Common myeloid progenitor, CD34-positive (primary cell): ENCODE measurements around the gene SMYD4.

Experiments
- CTCF ChIA-PET: fragments of 350-600 bp; sonication (Branson Sonifier 250); formaldehyde crosslinking; loops from one replicate; lab custom pipeline; 2021; ENCODE audit warnings: antibody characterized with exemption; lab: Charles Lee
- POLR2A ChIA-PET: fragments of 350-600 bp; sonication (Branson Sonifier 250); formaldehyde crosslinking; loops from one replicate; lab custom pipeline; 2021; ENCODE audit warnings: antibody characterized with exemption; lab: Charles Lee
- DNase-seq, 3 donors: peaks; one replicate each; pipeline versions ENCODE4 v3.0.0 to v3.0.0-alpha.2; 2013
- H3K27ac ChIP-seq, 2 experiments: 1 replicate in 1 of 2; 2 replicates in 1 of 2; pipeline ENCODE4 v1.7.0; 2013; ENCODE audit warnings: inconsistent platforms in 2 of 2, low read length in 2 of 2, mild to moderate bottlenecking in 2 of 2, low read depth in 1 of 2, moderate library complexity in 1 of 2; ENCODE audit not compliant: severe bottlenecking in 2 of 2, insufficient read depth in 1 of 2, poor library complexity in 1 of 2
- H3K27me3 ChIP-seq, 5 experiments: replicated peaks in 2 of 5; 1 replicate in 3 of 5; 2 replicates in 2 of 5; pipeline versions ENCODE4 v1.6.1 to v1.7.0; 2013; ENCODE audit warnings: low read length in 4 of 5, mild to moderate bottlenecking in 2 of 5, moderate library complexity in 2 of 5, inconsistent platforms in 1 of 5; ENCODE audit not compliant: insufficient read depth in 5 of 5, control insufficient read depth in 4 of 5
- H3K36me3 ChIP-seq, 4 experiments: 1 replicate in 2 of 4; 2 replicates in 2 of 4; pipeline versions ENCODE4 v1.6.1 to v1.7.0; 2013; ENCODE audit warnings: low read length in 3 of 4, control low read depth in 1 of 4, mild to moderate bottlenecking in 1 of 4; ENCODE audit not compliant: control insufficient read depth in 4 of 4, insufficient read depth in 4 of 4
- H3K4me1 ChIP-seq, 4 experiments: 1 replicate in 3 of 4; 2 replicates in 1 of 4; pipeline versions ENCODE4 v1.6.1 to v1.7.1; 2013; ENCODE audit warnings: low read length in 3 of 4, mild to moderate bottlenecking in 3 of 4, control low read depth in 1 of 4, inconsistent platforms in 1 of 4, moderate library complexity in 1 of 4; ENCODE audit not compliant: control insufficient read depth in 4 of 4, insufficient read depth in 4 of 4; ENCODE audit errors: control extremely low read depth in 1 of 4
- H3K4me3 ChIP-seq, 7 experiments: 1 replicate in 4 of 7; 2 replicates in 3 of 7; pipeline versions ENCODE4 v1.5.1 to v1.7.0; 2013; ENCODE audit warnings: mild to moderate bottlenecking in 7 of 7, low read length in 6 of 7, moderate library complexity in 6 of 7, inconsistent platforms in 2 of 7, low read depth in 2 of 7, control low read depth in 1 of 7; ENCODE audit not compliant: insufficient read depth in 4 of 7, control insufficient read depth in 1 of 7; ENCODE audit errors: extremely low read depth in 1 of 7
- H3K9me3 ChIP-seq, 5 experiments: 1 replicate in 4 of 5; 2 replicates in 1 of 5; pipeline versions ENCODE4 v1.6.1 to v1.7.1; 2013; ENCODE audit warnings: low read length in 4 of 5, mild to moderate bottlenecking in 2 of 5, inconsistent platforms in 1 of 5, low read depth in 1 of 5, moderate library complexity in 1 of 5; ENCODE audit not compliant: control insufficient read depth in 4 of 5, insufficient read depth in 2 of 5; ENCODE audit errors: control extremely low read depth in 1 of 5
- WGBS: methylation state at CpG from one replicate; pipeline ENCODE4 v1.1.5; 2013; ENCODE audit not compliant: insufficient coverage; 5-methylcytosine and 5-hydroxymethylcytosine counted together

Gene SMYD4

DNA sequence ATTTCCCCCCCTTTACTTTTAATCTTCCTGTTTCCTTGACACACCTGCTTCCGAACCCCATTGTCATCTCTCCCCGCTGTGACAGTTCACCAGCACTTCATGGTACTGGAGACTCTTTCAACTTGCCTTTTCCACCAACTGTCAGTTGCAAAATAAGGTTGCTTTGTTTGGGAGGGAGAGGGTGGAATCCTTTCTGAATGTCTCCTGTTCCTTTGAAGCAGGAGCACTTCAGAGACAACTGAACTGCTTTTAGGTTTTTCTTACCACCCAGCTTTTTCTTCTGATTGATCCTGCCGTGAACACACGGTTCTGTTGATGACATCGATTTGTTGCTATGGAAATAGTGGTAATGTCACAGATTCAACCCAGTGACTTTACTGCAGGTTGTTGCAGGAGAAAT, 42.1 kb upstream of the SMYD4 start:
- ChIA-PET CTCF (interaction anchor here (0.6 to 0.7 kb wide), 2 partner anchors 108 to 152 kb away, joined by 3 read pairs; no protein-coding TSS in a partner anchor), POLR2A (no interaction called here)
- no peak for DNase-seq
- no CpG with 5 or more reads among the region's 5 CpGs for WGBS
- Histone ChIP-seq H3K4me3 (no peak overlapping the region), H3K9me3 (no peaks in the 10 kb centered on the region), H3K36me3 (peaks cover 10 to 47% (median 28%) of the 10 kb centered on the region in 4 experiments), H3K27ac (no peak overlapping the region), H3K27me3 (no peaks in the 10 kb centered on the region), H3K4me1 (peaks cover 0 to 6% (median 4%) of the 10 kb centered on the region in 4 experiments)

DNA sequence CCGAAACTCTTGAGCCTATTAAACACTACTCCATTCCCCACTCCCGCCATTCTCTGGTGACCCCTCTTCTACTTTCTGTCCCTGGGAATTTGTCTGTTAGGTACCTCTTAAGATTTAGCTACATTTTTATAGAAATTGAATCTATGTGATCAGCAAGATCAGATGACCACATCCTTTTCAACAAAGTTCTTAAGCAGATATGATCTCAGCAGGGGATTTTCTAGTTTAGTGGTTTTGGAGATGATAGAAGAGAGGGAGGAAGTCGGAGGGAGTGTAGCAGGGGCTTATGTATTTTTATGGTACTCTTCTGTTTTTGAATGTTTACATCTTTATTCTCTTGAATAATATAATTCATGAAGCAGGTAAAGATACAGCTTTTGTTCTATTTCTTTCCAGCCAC, 40.9 kb upstream of the SMYD4 start:
- no CpG with 5 or more reads among the region's 3 CpGs for WGBS
- H3K9me3 ChIP-seq = no peaks in the 10 kb centered on the region
- CTCF ChIA-PET = no interaction called here
- POLR2A ChIA-PET = no interaction called here
- H3K4me1 ChIP-seq = peaks cover 0 to 6% (median 4%) of the 10 kb centered on the region in 4 experiments
- peak; percentile 3 to 46 (median 37) for DNase-seq
- peaks cover 9 to 42% (median 21%) of the 10 kb centered on the region in 4 experiments for H3K36me3 ChIP-seq
- no peak overlapping the region for H3K27ac ChIP-seq
- H3K4me3 ChIP-seq = no peak overlapping the region
- H3K27me3 ChIP-seq = no peaks in the 10 kb centered on the region

GRCh38 chr17:1868090-1868489, 38.4 kb upstream of the SMYD4 start:
- DNase-seq = no peak
- CTCF ChIA-PET = interaction anchor here (2.0 kb wide), 1 partner anchor 11 kb away, joined by 8 read pairs; no protein-coding TSS in a partner anchor
- no peaks in the 10 kb centered on the region for H3K9me3 ChIP-seq
- no peak overlapping the region for H3K27ac ChIP-seq
- POLR2A ChIA-PET = no interaction called here
- H3K4me1 ChIP-seq = peaks cover 0 to 6% (median 4%) of the 10 kb centered on the region in 4 experiments
- H3K27me3 ChIP-seq = no peaks in the 10 kb centered on the region
- no peak overlapping the region for H3K4me3 ChIP-seq
- peaks cover 0 to 26% (median 7%) of the 10 kb centered on the region in 4 experiments for H3K36me3 ChIP-seq
- WGBS = 96% methylated on average over 8 of the region's 8 CpGs

GRCh38 chr17:1867307-1867706, 37.6 kb upstream of the SMYD4 start:
- no peak for DNase-seq
- POLR2A ChIA-PET = no interaction called here
- H3K36me3 ChIP-seq = peaks cover 0 to 18% (median 3%) of the 10 kb centered on the region in 4 experiments
- no peak overlapping the region for H3K27ac ChIP-seq
- WGBS = 93% methylated on average over 3 of the region's 3 CpGs
- no peaks in the 10 kb centered on the region for H3K9me3 ChIP-seq
- CTCF ChIA-PET = interaction anchor here (2.0 kb wide), 1 partner anchor 12 kb away, joined by 8 read pairs; no protein-coding TSS in a partner anchor
- peaks cover 0 to 6% (median 4%) of the 10 kb centered on the region in 4 experiments for H3K4me1 ChIP-seq
- no peaks in the 10 kb centered on the region for H3K27me3 ChIP-seq
- H3K4me3 ChIP-seq = no peak overlapping the region

GRCh38 chr17:1865252-1866037, 35.7 kb upstream of the SMYD4 start:
- WGBS = 79% methylated on average over 9 of the region's 17 CpGs
- Histone ChIP-seq H3K27ac (no peak overlapping the region), H3K4me3 (no peak overlapping the region), H3K9me3 (no peaks in the 10 kb centered on the region), H3K4me1 (peaks cover 0 to 2% (median under 1%) of the 10 kb centered on the region in 4 experiments), H3K36me3 (peaks cover 2 to 20% (median 8%) of the 10 kb centered on the region in 4 experiments), H3K27me3 (no peaks in the 10 kb centered on the region)
- CTCF ChIA-PET = interaction anchor here (0.5 to 2.8 kb wide), 12 partner anchors 14 to 439 kb away, joined by 3 to 9 read pairs (median 4); no protein-coding TSS in a partner anchor
- peak; percentile 51 to 76 (median 65) for DNase-seq
- POLR2A ChIA-PET = no interaction called here

DNA sequence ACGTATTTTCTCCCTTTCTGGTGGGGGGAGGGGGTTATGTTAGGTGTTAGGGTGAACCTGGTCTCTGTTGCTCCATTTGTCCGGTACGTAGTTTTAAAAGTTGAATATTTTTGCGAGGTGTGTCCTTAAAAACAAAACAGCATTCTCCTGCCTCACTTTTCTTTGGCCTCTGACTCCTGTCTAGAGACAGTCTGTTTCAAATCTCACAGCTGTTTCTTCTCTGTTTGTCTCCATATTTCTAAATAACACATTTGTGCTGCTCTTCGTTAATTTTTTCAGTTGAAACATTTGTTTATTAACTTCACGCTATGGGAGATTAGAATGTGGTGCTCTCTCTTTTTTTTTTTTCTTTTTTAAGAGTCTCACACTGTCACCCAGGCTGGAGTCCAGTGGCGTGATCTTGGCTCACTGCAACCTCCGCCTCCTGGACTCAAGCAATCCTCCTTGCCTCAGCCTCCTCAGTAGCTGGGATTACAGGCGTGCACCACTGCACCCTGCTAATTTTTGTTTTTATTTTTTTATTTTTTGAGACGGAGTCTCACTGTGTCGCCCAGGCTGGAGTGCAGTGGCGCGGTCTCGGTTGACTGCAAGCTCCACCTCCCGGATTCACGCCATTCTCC, 31.8 kb upstream of the SMYD4 start:
- Histone ChIP-seq H3K36me3 (peaks cover 3 to 20% (median 13%) of the 10 kb centered on the region in 4 experiments), H3K9me3 (no peaks in the 10 kb centered on the region), H3K4me3 (no peak overlapping the region), H3K4me1 (no peaks in the 10 kb centered on the region), H3K27ac (peak overlapping the region in 1 of 2 experiments; percentile 0), H3K27me3 (no peaks in the 10 kb centered on the region)
- ChIA-PET CTCF (interaction anchor here (0.8 to 1.0 kb wide), 2 partner anchors 11 to 22 kb away, joined by 3 read pairs; no protein-coding TSS in a partner anchor), POLR2A (no interaction called here)
- WGBS = 100% methylated on average over 13 of the region's 16 CpGs
- DNase-seq = no peak
